Measurements from ENCODE around the gene FGF5.

GRCh38 chr4:80221161-80221560, 45.3 kb upstream of the FGF5 start:
- TF ChIP-seq E2F4 (IDR thresholded peaks at IDR 0.05; ENCODE audit: low read depth, low read length), result no peak
- no peak for TF ChIP-seq POLR2A (IDR thresholded peaks at IDR 0.05; ENCODE audit: low read depth, low read length)
- no peak for TF ChIP-seq SIN3A (IDR thresholded peaks at IDR 0.05; ENCODE audit: low read depth, low read length)
- no peak for TF ChIP-seq CREB1 (IDR thresholded peaks at IDR 0.05; ENCODE audit: low read depth)
- no peak for TF ChIP-seq MYC (IDR thresholded peaks at IDR 0.05; ENCODE audit: insufficient read depth, insufficient read length, insufficient replicate concordance, low read length, severe bottlenecking)
- TF ChIP-seq SMC3 (IDR thresholded peaks at IDR 0.05; ENCODE audit: borderline replicate concordance, low read length), result peak; percentile 36; the same call in 1 of the 2 replicates
- no peak for TF ChIP-seq MXI1 (IDR thresholded peaks at IDR 0.05; ENCODE audit: low read depth, low read length)
- TF ChIP-seq, protein P1, sequence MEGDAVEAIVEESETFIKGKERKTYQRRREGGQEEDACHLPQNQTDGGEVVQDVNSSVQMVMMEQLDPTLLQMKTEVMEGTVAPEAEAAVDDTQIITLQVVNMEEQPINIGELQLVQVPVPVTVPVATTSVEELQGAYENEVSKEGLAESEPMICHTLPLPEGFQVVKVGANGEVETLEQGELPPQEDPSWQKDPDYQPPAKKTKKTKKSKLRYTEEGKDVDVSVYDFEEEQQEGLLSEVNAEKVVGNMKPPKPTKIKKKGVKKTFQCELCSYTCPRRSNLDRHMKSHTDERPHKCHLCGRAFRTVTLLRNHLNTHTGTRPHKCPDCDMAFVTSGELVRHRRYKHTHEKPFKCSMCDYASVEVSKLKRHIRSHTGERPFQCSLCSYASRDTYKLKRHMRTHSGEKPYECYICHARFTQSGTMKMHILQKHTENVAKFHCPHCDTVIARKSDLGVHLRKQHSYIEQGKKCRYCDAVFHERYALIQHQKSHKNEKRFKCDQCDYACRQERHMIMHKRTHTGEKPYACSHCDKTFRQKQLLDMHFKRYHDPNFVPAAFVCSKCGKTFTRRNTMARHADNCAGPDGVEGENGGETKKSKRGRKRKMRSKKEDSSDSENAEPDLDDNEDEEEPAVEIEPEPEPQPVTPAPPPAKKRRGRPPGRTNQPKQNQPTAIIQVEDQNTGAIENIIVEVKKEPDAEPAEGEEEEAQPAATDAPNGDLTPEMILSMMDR (IDR thresholded peaks at IDR 0.05 in 2 of 3, conservative IDR thresholded peaks at IDR 0.05 in 1 of 3; ENCODE audit: control insufficient read depth in 2 of 3, extremely low read depth in 1 of 3, insufficient read depth in 1 of 3, low read depth in 3 of 3, low read length in 3 of 3), result peak in 2 of 3 experiments; percentile 14 to 25; a peak in 4 of 6 replicates
- no peak for TF ChIP-seq SP1 (IDR thresholded peaks at IDR 0.05; ENCODE audit: low read depth, low read length)
- peak; percentile 52 for TF ChIP-seq RAD21 (IDR thresholded peaks at IDR 0.05; ENCODE audit: insufficient read depth, low read depth, low read length)
